Stimulated activated CD4-positive, alpha-beta T cell treated with anti-CD3 and anti-CD28 coated beads, Interleukin-1b, Interleukin-23, amount 100 ng/mL, for 1 hour (primary cell): ENCODE data around the gene SERPINA3.
"Not testable (repeated sequence)": the region's sequence is repeated elsewhere in the genome, so short reads cannot be mapped to it uniquely, and the experiment has no call there.

Source experiments
- DNase-seq, 2 donors: peaks; one replicate each; pipeline ENCODE4 v3.0.0-alpha.2; 2020; ENCODE audit warnings: low read depth in 2 of 2

The SERPINA3 gene

GRCh38 chr14:94584591-94585280 is 27.5 kb upstream of the SERPINA3 start:
- DNase-seq: no peak

DNA sequence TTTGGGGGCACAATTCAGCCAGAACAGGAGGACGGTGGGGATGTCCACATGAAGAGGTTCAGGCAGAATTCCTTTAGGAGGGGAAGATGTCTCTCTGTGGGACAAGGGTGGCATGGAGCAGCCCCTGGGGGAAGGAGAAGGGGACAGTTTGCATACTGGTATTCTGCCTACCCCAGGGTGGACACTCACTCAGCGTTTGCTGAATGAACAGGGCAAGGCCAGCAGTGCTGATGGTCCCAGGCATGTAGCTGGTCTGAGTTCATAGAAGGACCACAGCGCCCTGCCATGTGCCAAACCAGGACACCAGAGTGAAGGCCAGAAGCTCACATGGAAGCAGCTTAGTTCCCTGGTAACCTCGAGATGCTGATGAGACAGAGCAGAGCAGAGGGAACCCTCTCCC is 25.6 kb upstream of the SERPINA3 start:
- no peak for DNase-seq

DNA sequence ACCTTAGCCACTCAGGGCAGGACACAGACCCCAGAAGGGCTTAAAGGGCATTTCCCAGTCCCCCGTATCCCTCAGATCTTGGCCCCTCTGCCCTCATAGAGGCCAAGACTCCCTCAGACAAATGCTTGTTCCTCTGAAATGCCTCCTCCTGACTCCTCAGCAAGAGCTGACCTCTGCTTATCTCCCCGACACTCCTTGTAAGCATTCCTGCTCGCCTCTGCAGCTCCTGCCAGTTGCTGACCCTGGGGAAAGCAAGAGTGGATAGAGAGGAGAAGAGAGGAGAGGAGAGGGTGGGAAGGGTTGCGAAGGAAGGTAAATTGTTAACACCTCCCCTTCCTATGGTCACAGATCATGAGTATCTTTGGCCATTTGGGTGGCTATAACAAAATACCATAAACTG is 23.9 kb upstream of the SERPINA3 start:
- DNase-seq: no peak

GRCh38 chr14:94591073-94591472 is 21.1 kb upstream of the SERPINA3 start:
- DNase-seq: no peak

DNA sequence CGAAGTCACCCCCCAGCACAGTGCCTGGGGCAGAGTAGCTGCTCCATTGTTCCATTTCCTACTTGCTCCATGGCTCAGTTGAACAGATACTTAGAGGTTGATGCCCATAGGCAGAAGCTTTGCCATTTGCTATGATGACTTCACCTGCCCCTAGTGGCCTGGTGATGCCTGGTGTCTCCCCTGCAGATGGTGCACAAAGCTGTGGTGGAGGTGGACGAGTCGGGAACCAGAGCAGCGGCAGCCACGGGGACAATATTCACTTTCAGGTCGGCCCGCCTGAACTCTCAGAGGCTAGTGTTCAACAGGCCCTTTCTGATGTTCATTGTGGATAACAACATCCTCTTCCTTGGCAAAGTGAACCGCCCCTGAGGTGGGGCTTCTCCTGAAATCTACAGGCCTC is 20.3 kb upstream of the SERPINA3 start:
- no peak for DNase-seq

DNA sequence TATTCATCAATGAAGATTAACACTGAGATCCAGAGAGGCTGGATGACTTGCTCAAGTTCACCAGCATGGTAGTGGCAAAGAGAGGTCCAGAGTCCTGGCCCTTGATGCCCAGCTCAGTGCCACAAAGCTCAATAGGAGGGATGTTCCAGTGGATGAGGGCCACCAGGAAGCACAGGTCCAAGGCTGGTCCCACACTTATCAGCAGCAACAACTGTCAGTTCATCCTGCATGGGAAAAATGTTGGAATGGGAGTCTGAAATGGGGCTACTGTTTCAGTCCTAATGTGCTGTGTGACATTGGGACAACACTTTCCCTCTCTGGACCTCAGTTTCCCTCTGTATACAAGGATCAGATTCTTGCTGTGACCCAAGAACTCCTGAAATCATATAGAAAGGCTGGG is 19.7 kb upstream of the SERPINA3 start:
- DNase-seq: no peak

DNA sequence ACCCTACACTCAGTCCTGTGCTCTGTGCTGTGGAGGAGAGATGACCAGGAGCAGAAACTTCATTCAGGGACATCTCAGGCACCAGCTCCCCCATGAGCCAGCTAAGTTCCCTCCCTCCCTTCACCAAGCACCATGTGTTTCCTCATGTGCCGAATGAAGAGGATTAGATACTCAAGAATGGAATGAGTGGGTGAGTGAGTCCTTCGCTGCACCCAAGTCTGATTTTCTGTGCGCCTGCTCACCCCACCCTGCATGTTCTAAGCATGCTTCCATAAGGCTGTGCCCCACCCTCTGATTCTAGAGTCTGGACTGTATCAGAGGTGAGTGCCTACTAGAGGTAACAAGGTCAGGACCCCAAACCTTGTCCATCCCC is 18.8 kb upstream of the SERPINA3 start:
- DNase-seq: no peak

DNA sequence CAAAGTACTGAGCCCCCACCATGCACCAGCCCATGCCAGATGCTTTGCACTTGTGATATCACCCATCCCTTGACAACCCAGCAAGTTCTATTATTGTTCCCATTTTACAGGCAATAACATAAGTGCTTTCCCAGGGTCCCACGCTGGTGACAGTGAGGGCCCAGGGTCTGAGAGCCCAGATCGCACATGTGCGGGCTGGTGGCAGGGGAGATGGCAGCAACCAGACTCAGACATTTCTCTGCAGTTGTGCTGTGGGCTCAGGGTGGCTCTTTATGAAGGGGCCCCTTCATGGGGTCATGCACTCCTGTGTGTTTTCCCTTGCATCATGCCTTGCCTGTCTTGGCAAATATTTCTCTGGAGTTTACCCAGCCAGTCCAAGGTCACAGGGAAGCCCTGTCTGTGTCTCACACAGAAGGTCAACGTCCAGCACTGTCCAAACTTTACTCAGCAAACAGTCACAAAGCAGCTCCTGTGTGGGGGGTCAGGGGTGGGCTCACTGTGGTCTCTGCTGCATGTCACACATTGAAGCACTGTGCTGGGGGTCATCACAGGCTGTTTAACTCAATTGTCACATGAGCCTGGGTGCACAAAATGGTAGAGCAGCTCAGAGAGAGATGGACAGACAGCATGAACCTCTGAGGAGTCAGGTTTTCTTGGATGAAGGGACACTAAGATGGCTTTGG is 18.3 kb upstream of the SERPINA3 start:
- no peak for DNase-seq

DNA sequence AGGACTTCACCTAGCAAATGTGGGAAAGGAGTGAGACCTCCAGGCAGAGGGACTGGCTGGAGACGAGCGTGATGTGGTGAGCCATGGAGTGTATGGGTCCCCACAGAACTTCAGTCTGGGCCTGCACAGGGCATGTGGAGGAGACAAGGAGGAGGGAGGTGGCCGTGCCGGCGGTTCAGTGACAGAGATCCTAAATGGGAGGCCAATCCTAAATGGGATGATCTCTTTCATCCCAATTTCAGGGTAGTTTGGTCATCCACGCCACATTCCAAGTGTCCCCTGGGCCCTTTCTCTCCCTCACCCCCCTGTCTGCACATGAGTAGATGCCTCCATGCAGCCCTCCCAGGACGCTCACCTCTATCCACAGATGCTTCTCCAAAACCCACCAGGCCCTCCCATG is 17.8 kb upstream of the SERPINA3 start:
- DNase-seq: no peak

DNA sequence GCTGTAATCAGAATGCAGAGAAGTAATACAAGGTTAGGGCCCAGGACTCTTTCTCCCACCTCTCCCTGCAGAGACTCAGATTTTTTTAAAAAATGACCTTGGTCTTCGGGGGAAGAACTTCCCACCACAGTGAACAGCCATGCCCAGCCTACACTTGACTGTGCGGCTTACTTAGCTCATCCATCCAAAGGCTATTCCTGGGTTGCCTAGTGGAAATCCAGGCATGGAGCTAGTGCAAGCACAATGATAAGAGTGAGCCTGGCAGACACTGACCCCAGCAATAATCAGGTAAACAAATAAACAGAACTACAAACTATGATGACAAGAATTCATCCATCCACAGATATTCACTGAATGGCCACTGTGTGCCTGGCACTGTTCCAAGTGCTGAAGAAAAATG is 16.3 kb upstream of the SERPINA3 start:
- no peak for DNase-seq

DNA sequence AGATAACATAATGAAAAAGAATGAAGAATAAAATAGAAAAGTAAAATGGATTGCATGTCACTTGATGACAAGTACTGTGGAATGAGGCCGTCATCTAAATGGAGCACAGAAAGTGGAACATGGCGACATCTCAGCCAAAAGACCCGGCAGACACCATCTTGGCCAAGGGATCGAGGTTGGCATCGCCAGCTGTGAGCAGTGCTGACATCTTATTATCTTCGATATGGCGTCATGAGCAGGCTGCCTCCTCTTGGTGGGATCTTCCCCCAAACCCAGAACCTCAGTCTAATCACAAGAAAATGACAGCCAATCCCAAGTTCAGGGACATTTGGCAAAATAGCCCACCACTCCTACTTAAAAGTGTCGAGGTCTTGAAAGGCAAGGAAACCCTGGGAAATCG is 15.8 kb upstream of the SERPINA3 start:
- DNase-seq: no peak

DNA sequence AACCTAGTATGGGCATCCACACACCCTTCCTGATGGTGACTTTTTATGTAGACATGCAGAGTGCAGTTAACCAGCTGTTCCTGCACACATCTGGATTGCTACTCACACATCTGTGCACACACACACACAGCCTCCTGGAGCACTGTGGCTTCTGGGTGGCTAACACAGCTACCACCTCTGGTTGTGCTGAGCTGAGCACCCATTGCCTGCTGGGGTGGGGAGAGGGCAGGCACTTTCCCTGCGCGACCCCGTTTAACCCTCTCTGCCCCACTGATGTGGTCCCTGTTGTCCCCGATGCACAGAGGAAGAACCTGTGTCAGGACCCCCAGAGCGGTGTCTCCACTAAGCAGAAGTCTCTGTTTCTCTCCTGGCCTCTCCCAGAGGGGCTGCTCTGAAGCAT is 14.4 kb upstream of the SERPINA3 start:
- no peak for DNase-seq

- no peak for DNase-seq
These were observed 13.7 kb upstream of the SERPINA3 start for GRCh38 chr14:94598506-94598815.

GRCh38 chr14:94598816-94599655 is 13.2 kb upstream of the SERPINA3 start:
- DNase-seq: no peak

GRCh38 chr14:94599656-94600004 is 12.6 kb upstream of the SERPINA3 start:
- no peak for DNase-seq

- no peak for DNase-seq
These were observed 12.0 kb upstream of the SERPINA3 start for GRCh38 chr14:94600148-94600545.

GRCh38 chr14:94601884-94602391 is 10.3 kb upstream of the SERPINA3 start:
- no peak for DNase-seq

DNA sequence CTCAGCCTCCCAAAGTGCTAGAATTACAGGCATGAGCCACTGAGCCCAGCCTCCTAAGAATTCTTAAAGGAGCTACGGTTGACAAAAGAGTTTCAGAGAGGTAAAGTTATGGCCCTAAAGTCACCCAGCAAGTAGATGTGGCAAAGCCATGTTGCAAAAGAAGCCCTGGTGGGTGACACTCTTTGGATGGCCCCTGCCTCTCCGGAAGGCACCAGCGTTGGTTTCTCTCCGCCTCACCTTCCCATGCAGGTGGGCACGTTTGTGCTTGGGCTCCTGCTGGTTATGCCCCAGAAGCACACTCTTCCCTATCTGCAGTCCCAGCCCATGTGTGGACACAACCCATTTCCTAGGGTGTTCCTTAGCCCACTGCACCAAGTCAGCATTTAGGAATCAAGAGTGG is 9.5 kb upstream of the SERPINA3 start:
- DNase-seq: no peak

- no peak for DNase-seq
These were observed 6.8 kb upstream of the SERPINA3 start for GRCh38 chr14:94605361-94605760.

DNA sequence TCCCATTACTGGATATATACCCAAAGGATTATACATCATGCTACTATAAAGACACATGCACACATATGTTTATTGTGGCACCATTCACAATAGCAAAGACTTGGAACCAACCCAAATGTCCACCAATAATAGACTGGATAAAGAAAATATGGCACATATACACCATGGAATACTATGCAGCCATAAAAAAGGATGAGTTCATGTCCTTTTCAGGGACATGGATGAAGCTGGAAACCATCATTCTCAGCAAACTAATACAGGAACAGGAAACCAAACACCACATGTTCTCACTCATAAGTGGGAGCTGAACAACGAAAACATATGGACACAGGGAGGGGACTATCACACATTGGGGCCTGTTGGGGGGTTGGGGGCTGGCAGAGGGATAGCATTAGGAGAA is 3.2 kb upstream of the SERPINA3 start:
- DNase-seq: not testable (repeated sequence)

DNA sequence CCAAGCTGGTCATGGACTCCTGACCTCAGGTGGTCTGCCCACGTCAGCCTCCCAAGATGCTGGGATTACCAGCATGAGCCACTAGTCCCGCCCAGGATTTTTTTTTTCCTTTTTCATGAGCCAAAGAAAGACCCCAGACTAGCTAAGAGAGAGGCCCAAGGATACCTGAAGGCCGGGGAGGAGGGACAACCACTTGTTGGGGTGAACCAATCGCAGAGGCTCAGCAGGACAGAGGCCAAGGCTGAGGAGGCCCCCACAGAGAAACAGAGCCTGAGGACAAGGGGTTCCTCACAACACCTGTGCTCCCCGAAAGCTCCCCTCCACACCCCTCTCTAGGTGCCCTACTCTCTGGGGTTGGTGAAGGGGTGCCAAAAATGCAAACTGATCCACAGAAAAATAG is 1.0 kb upstream of the SERPINA3 start:
- DNase-seq: no peak

DNA sequence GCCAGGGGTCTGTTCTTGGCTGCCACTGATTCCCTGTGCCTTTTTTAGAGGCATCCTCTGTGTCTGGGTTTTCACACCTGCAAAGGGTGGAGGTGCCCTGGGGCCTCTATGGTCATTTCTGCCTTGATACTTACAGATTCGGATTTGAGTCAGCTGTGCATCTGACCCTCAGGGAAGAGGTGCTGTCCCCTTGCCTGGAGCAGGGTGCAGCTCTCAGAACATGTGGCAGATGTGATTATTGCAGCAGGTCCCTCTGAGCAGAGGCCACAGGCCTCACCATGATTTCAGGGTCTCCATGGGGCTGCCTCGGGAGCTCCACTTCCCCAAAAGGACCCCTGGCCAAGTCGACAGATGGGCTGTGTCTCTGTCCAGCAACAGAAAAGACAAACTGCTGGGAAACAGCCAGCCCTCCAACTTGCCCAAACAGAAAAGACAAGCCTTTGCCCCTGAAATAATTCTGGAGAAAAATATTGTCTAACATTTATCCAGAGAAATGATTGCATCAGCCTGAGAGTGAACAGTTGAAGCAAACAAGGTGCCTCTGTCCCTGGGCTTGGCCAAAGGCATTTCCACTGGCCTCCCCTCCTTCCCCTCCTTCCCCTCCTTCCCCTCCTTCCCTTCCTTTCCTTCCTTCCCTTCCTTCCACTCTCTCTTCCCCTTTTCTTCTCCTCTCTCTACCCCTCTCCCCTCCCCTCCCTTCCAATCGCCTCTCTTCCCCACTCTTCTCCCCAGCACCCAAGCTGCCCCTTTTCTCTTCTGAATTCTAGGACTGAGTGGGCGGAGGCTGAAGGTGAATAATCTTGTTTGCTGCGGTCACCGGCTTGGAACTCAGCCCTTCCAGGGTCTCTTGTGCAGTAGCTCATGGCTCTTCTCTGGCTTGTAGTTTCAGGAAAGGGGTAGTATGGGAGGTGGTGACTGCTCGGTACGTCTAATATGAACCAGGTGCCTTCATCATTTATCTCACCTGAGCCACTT is 676 bp downstream of the SERPINA3 start:
- no peak for DNase-seq
